Measurements from ENCODE around the gene ZP2.

Gene ZP2

DNA sequence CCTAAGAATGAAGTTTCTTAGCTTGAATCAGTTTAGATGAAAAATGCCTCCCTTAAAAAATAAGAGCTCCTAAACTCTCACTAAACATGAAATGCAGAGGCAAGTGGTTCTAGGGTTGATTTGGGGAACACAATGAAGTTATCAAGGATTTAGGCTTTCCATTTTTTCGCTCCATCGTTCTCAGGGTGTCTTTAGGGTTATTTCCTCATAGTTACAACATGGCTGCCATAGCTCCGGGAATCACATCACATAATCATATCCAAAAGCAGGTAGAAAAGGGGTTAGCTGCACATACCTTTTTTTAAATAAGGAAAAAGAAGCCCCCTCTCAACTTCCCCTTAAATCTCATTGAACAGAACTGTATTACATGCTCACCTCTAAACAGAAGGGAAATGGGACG, 21.4 kb downstream of the ZP2 start (continued):
- TF ChIP-seq ZNF639 (tag by site-specific recombination; IDR thresholded peaks at IDR 0.05) (no peak), ZNF23 (tag by site-specific recombination; IDR thresholded peaks at IDR 0.05; ENCODE audit: borderline replicate concordance) (no peak), ZNF214 (tag by site-specific recombination; IDR thresholded peaks at IDR 0.05; ENCODE audit: borderline replicate concordance) (no peak), ZNF175 (tag by site-specific recombination; IDR thresholded peaks at IDR 0.05) (no peak), SP3 (tag by site-specific recombination; IDR thresholded peaks at IDR 0.05) (no peak), ZNF645 (tag by site-specific recombination; IDR thresholded peaks at IDR 0.05) (no peak), ZNF548 (tag by site-specific recombination; IDR thresholded peaks at IDR 0.05) (no peak)
- TF ChIP-seq, protein P1, sequence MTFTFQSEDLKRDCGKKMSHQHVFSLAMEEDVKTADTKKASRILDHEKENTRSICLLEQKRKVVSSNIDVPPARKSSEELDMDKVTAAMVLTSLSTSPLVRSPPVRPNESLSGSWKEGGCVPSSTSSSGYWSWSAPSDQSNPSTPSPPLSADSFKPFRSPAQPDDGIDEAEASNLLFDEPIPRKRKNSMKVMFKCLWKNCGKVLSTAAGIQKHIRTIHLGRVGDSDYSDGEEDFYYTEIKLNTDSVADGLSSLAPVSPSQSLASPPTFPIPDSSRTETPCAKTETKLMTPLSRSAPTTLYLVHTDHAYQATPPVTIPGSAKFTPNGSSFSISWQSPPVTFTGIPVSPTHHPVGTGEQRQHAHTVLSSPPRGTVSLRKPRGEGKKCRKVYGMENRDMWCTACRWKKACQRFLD (tag by site-specific recombination; IDR thresholded peaks at IDR 0.05), result no peak
- TF ChIP-seq, protein P2, sequence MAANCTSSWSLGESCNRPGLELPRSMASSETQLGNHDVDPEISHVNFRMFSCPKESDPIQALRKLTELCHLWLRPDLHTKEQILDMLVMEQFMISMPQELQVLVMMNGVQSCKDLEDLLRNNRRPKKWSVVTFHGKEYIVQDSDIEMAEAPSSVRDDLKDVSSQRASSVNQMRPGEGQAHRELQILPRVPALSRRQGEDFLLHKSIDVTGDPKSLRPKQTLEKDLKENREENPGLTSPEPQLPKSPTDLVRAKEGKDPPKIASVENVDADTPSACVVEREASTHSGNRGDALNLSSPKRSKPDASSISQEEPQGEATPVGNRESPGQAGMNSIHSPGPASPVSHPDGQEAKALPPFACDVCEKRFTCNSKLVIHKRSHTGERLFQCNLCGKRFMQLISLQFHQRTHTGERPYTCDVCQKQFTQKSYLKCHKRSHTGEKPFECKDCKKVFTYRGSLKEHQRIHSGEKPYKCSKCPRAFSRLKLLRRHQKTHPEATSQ (tag by site-specific recombination; IDR thresholded peaks at IDR 0.05), result no peak

GRCh38 chr16:21189311-21189710, 22.1 kb downstream of the ZP2 start:
- ChIA-PET POLR2A (interaction anchor here (1.3 kb wide), 1 partner anchor 111 kb away, joined by 9 read pairs; no protein-coding TSS in a partner anchor), CTCF (interaction anchor here (0.6 to 3.7 kb wide), 22 partner anchors 12 to 1188 kb away, joined by 3 to 44 read pairs (median 5); partner anchors contain the start of genes CRYM and LDAF1)
- TF ChIP-seq ZNF341 (tag by site-specific recombination; IDR thresholded peaks at IDR 0.05; ENCODE audit: low read depth) (no peak), ZNF529 (tag by site-specific recombination; IDR thresholded peaks at IDR 0.05; ENCODE audit: insufficient replicate concordance) (no peak), GLIS2 (tag by site-specific recombination; IDR thresholded peaks at IDR 0.05) (no peak), MYNN (tag by site-specific recombination; IDR thresholded peaks at IDR 0.05; ENCODE audit: borderline replicate concordance) (no peak), ZNF544 (tag by site-specific recombination; IDR thresholded peaks at IDR 0.05) (no peak)
- TF ChIP-seq, protein P3, sequence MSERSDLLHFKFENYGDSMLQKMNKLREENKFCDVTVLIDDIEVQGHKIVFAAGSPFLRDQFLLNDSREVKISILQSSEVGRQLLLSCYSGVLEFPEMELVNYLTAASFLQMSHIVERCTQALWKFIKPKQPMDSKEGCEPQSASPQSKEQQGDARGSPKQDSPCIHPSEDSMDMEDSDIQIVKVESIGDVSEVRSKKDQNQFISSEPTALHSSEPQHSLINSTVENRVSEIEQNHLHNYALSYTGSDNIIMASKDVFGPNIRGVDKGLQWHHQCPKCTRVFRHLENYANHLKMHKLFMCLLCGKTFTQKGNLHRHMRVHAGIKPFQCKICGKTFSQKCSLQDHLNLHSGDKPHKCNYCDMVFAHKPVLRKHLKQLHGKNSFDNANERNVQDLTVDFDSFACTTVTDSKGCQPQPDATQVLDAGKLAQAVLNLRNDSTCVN (tag by site-specific recombination; optimal IDR thresholded peaks at IDR 0.05), result peak; percentile 3
- TF ChIP-seq, protein P4, sequence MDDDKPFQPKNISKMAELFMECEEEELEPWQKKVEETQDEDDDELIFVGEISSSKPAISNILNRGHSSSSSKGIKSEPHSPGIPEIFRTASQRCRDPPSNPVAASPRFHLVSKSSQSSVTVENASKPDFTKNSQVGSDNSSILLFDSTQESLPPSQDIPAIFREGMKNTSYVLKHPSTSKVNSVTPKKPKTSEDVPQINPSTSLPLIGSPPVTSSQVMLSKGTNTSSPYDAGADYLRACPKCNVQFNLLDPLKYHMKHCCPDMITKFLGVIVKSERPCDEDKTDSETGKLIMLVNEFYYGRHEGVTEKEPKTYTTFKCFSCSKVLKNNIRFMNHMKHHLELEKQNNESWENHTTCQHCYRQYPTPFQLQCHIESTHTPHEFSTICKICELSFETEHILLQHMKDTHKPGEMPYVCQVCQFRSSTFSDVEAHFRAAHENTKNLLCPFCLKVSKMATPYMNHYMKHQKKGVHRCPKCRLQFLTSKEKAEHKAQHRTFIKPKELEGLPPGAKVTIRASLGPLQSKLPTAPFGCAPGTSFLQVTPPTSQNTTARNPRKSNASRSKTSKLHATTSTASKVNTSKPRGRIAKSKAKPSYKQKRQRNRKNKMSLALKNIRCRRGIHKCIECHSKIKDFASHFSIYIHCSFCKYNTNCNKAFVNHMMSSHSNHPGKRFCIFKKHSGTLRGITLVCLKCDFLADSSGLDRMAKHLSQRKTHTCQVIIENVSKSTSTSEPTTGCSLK (tag by site-specific recombination; IDR thresholded peaks at IDR 0.05), result no peak
- TF ChIP-seq, protein P2 (tag by site-specific recombination; IDR thresholded peaks at IDR 0.05), result no peak
- Histone ChIP-seq H3K4me3 (ENCODE audit: low read depth, low read length) (no peak overlapping the region), H3K36me3 (ENCODE audit: control insufficient read depth in 2 of 2, insufficient read depth in 1 of 2, low read length in 2 of 2) (no peaks in the 10 kb centered on the region), H3K27ac (ENCODE audit: extremely low read depth, low read depth, low read length) (no peak overlapping the region), H3K4me1 (ENCODE audit: control insufficient read depth, insufficient read depth, low read length) (no peaks in the 10 kb centered on the region), H3K9me3 (ENCODE audit: control insufficient read depth, insufficient read depth, low read depth, low read length) (no peaks in the 10 kb centered on the region; the same call in 1 of the 2 replicates)

Measured in HEK293 (cell line).